Osteocyte (in vitro differentiated cells): Measurements from ENCODE around the gene KRT17. TPM values are rescaled to one million over a fixed set of nuclear protein-coding genes. Genes with fewer than 3 reads are reported as not detected.
"Not testable (repeated sequence)": the region's sequence is repeated elsewhere in the genome, so short reads cannot be mapped to it uniquely, and the experiment has no call there.

ENCODE experiments used
- DNase-seq: peaks from one replicate; pipeline ENCODE4 v3.0.0; 2021; ENCODE audit warnings: mixed read lengths; ENCODE audit not compliant: unreplicated experiment; ENCODE audit errors: extremely low spot score
- H3K27ac Mint-ChIP-seq: one replicate; pipeline ENCODE4 v1.8.0; 2021; ENCODE audit warnings: mild to moderate bottlenecking, mixed read lengths; ENCODE audit not compliant: unreplicated experiment
- H3K27me3 Mint-ChIP-seq: one replicate; pipeline ENCODE4 v1.8.0; 2021; ENCODE audit warnings: mixed read lengths; ENCODE audit not compliant: unreplicated experiment
- H3K36me3 Mint-ChIP-seq: one replicate; pipeline ENCODE4 v1.8.0; 2021; ENCODE audit warnings: mixed read lengths; ENCODE audit not compliant: unreplicated experiment
- H3K4me1 Mint-ChIP-seq: one replicate; pipeline ENCODE4 v1.8.0; 2021; ENCODE audit warnings: mixed read lengths; ENCODE audit not compliant: unreplicated experiment
- H3K4me3 Mint-ChIP-seq: one replicate; pipeline ENCODE4 v1.8.0; 2021; ENCODE audit warnings: mild to moderate bottlenecking, moderate library complexity, mixed read lengths; ENCODE audit not compliant: unreplicated experiment
- H3K9me3 Mint-ChIP-seq: one replicate; pipeline ENCODE4 v1.8.0; 2021; ENCODE audit warnings: mixed read lengths; ENCODE audit not compliant: unreplicated experiment
- CTCF ChIP-seq: fragments of 200-600 bp; sonication (generic); IDR thresholded peaks from 2 replicates; pipeline ENCODE4 v1.5.0; 2021; ENCODE audit warnings: antibody characterized with exemption, mild to moderate bottlenecking, moderate library complexity
- total RNA-seq: library from RNA; stranded (reverse); gene quantifications from 2 replicates; pipeline ENCODE4 v1.2.1, GENCODE V29; 2021

Gene KRT17
- total RNA-seq, 1 donor from 2014 or later = 40.5 TPM

- no peaks in the 10 kb centered on the region for H3K9me3 Mint-ChIP-seq
These were observed 37.4 kb downstream of the KRT17 start, which contains the start of gene KRT14 for GRCh38 chr17:41586863-41587495. TSS of gene KRT14 (minus strand) at chr17:41586895. CDS start at chr17:41586834, 61 bp downstream.

DNA sequence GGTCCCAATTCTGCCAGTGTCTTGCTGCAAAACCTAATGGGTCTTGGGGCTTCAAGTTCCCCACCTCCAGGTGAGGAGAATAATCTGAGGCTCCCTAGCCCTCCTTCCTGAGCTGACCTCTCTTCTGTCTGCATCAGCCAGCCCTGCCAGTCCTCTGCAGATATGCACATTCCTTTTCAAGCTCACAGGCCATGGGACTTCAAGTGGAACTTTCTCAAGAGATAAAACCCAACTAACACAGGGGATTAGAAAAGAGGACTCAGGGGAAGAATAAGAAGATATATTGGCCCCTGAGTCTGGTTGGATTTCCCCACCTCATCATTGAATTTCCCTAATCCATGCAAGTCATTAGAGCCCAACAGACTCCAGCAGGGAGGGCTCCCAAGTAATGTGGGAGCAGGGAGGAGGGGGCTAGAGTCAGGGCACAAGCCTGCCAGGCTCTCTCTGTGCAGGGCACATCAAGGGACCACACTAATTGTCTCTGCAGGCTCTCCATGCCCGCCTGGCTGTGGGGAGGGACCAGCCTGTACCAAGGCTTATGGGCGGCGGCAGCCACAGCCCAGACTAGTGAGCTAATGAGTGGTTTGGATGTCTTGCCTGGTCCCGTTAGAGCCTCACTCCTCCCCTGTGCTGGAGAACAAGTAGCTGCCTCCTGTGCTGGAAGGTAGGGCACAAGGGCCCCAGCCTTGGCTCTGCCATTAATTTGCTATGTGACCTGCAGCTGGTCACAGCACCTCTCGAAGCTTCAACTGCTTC is 38.9 kb downstream of the KRT17 start:
- no peak for DNase-seq
- H3K4me1 Mint-ChIP-seq = peaks cover 9% of the 10 kb centered on the region
- no peaks in the 10 kb centered on the region for H3K27me3 Mint-ChIP-seq
- no peak for TF ChIP-seq CTCF
- no peaks in the 10 kb centered on the region for H3K36me3 Mint-ChIP-seq
- no peaks in the 10 kb centered on the region for H3K9me3 Mint-ChIP-seq
- no peak overlapping the region for H3K4me3 Mint-ChIP-seq
- H3K27ac Mint-ChIP-seq = no peak overlapping the region

More at GRCh38 chr17:41586863-41587495, 37.4 kb downstream of the KRT17 start, which contains the start of gene KRT14:
- no peak for TF ChIP-seq CTCF
- Mint-ChIP-seq H3K4me1 (peaks cover 1% of the 10 kb centered on the region), H3K36me3 (no peaks in the 10 kb centered on the region), H3K4me3 (no peak within 1 kb of the TSS), H3K27ac (no peak within 1 kb of the TSS), H3K27me3 (peaks cover 5% of the 10 kb centered on the region)
- no peak for DNase-seq

GRCh38 chr17:41584331-41584927 is 39.9 kb downstream of the KRT17 start:
- not testable (repeated sequence) for H3K4me3 Mint-ChIP-seq, H3K27me3 Mint-ChIP-seq, H3K27ac Mint-ChIP-seq, H3K9me3 Mint-ChIP-seq, H3K36me3 Mint-ChIP-seq, DNase-seq
- H3K4me1 Mint-ChIP-seq = peaks cover 12% of the 10 kb centered on the region

GRCh38 chr17:41583137-41584127 is 40.9 kb downstream of the KRT17 start:
- no peak for DNase-seq
- Mint-ChIP-seq H3K9me3 (no peaks in the 10 kb centered on the region), H3K4me1 (peaks cover 13% of the 10 kb centered on the region), H3K27ac (no peak overlapping the region), H3K27me3 (no peaks in the 10 kb centered on the region), H3K4me3 (no peak overlapping the region), H3K36me3 (no peaks in the 10 kb centered on the region)
- no peak for TF ChIP-seq CTCF

DNA sequence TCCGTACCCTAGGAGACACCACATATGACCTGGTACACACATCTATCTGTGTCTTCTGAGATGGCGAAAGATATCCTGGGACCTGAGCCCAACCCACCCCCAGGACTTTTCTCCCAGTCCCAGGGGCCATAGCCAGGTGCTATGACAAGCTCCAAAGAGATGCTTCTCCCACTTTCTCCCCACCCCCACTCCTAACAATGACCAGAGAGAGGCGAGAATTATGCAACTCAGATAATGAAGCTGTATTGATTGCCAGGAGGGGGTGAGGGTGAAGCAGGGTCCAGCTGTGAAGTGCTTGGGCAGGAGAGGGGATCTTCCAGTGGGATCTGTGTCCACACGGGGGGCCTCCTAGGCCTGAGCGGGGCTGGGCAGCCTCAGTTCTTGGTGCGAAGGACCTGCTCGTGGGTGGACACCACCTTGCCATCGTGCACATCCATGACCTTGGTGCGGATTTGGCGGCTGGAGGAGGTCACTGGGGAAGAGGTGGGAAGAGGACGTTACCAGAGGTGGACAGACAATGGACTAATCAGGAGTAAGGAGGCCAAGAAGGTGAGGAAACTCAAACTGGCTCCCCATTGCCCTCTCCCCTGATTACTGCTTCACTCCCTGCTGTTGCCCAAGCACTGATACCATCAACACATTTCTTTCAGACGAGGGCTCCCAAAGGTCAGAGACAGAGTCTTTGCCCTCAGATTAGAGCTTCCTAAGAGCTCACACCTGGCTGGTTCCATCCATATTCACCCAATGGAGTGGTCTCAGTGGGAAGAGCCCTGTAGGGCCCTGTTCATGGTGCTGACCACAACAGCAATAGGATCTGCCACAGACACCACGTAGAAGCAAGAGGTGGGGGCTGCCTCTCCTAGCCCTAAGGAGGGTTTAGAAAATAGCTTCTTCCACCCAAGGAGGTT is 42.1 kb downstream of the KRT17 start:
- not testable (repeated sequence) for H3K36me3 Mint-ChIP-seq, H3K27ac Mint-ChIP-seq, DNase-seq, H3K27me3 Mint-ChIP-seq, H3K4me3 Mint-ChIP-seq, H3K9me3 Mint-ChIP-seq
- peaks cover 13% of the 10 kb centered on the region for H3K4me1 Mint-ChIP-seq
